22Rv1 (cell line): ENCODE data around the gene BOLA2.
"Not testable (repeated sequence)": the region's sequence is repeated elsewhere in the genome, so short reads cannot be mapped to it uniquely, and the experiment has no call there.

Experiments
- H3K27ac ChIP-seq: fragments of 450-650 bp; 2 replicates; pipeline ENCODE4 v1.5.1; 2017

The BOLA2 gene

DNA sequence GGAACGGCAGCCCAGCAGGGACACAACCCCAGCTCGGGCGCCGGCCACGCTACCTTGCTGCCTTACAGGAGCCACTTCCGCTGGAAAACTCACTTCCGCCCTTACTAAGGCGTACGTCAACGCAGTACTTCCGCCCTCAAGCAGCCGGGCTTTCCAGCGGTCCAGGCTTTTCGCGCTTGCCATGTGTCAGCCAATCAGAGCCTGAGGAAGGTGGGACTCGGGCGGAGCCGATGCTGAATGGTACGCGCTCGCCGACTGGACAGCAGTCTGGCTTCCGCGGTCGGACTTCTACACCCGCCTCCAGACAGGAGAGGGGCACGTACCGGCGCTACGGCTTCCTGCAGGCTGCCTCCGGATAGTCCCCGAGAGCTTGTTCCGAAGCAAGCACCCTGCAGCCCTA lies at the start of gene BOLA2, which contains the start of gene SLX1B:
TSS of gene BOLA2 (minus strand) at position 83 of the 400 bp plus-strand sequence. CDS start 98 bp downstream, outside the sequence.
TSS of gene SLX1B (plus strand) at position 265 of the 400 bp plus-strand sequence.
- H3K27ac ChIP-seq = not testable (repeated sequence)

GRCh38 chr16:29482276-29482675 lies 28.1 kb upstream of the BOLA2 start:
- H3K27ac ChIP-seq = not testable (repeated sequence)

GRCh38 chr16:29472065-29472464 lies 17.9 kb upstream of the BOLA2 start:
- not testable (repeated sequence) for H3K27ac ChIP-seq

- H3K27ac ChIP-seq = not testable (repeated sequence)
Observed at GRCh38 chr16:29469660-29470059, 15.5 kb upstream of the BOLA2 start.

- not testable (repeated sequence) for H3K27ac ChIP-seq
Observed at GRCh38 chr16:29467654-29468366, 13.7 kb upstream of the BOLA2 start.

GRCh38 chr16:29466904-29467303 lies 12.8 kb upstream of the BOLA2 start:
- H3K27ac ChIP-seq = not testable (repeated sequence)

- not testable (repeated sequence) for H3K27ac ChIP-seq
Observed at GRCh38 chr16:29465985-29466824, 12.1 kb upstream of the BOLA2 start.

GRCh38 chr16:29460647-29461030 lies 6.5 kb upstream of the BOLA2 start:
- not testable (repeated sequence) for H3K27ac ChIP-seq

DNA sequence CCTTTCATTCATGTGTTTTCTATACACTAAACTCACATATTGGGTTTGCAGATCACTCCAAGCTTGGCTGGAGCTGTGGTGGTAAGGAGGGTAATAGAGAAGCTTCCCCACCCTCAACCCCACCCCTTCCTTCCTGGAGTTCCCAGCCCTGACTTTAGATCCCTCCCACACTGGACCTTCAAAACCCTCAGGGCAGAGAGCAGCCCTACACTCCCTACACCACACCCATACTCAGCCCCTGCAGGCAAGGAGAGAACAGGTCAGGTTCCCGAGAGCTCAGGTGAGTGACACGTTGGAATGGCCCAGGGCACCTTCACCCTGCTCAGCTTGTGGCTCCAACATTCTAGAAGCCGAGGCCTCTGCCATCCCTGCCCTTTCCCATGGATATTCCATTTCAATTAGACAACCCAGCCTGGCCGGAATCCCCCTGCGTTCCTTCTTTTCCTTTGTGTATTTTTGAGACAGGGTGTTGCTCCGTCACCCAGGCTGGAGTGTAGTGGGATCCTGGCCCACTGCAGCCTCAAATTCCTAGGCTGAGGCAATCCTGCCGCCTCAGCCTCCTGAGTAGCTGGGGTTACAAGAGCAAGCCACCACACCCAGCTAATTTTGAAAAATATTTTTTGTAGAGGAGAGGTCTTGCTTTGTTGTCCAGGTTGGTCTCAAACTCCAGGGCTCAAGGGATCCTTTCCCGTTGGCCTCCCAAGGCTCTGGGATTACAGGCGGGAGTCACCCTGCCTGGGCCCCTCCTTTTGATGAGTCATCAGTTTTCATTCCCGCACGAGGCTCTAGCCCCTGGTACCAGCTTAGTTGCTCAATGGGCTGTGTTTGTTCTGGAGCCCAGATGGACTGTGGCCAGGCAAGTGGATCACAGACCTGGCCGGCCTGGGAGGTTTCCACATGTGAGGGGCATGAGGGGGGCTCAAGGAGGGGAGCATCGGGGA lies 5.8 kb upstream of the BOLA2 start, which contains the start of gene SULT1A4:
TSS of gene SULT1A4 (plus strand) at position 208 of the 941 bp plus-strand sequence. CDS start 1,473 bp downstream, outside the sequence.
- H3K27ac ChIP-seq = not testable (repeated sequence)

DNA sequence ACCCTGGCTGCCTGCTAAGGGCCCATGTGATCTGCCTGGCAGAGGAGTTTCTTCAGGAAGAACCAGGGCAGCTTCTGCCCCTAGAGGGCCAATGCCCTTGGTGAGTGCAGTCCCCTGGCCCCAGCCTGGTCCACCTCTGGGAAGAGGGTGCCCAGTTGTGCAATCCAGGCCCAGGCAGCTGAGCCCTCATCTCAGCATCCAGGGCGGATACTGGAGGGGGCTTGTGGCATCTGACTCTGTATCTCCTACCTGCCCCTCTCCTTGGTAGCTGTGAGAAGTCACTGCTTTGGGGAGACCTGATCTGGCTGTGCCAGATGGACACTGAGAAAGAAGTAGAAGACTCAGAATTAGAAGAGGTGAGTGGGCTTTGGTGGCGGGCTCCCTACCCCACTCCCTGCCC lies 3.5 kb upstream of the BOLA2 start:
- not testable (repeated sequence) for H3K27ac ChIP-seq

DNA sequence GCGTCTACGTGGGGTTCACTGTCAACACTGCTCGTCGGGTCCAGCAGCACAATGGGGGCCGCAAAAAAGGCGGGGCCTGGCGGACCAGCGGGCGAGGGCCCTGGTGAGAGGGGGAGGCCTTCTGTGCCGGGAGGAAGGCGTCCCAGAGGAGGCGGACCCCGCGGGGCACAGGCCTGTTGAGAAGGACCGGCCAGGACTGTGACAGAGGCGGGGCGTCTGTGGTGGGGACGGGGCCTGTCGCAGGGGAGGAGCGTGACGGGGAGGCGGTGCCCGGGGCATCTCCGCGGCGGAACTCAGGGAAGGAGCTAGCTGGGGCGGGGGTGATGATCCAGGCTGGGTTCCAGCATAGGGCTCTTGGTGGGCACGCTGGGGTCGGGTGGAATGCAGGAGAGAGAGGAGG lies 677 bp upstream of the BOLA2 start:
- H3K27ac ChIP-seq = not testable (repeated sequence)

DNA sequence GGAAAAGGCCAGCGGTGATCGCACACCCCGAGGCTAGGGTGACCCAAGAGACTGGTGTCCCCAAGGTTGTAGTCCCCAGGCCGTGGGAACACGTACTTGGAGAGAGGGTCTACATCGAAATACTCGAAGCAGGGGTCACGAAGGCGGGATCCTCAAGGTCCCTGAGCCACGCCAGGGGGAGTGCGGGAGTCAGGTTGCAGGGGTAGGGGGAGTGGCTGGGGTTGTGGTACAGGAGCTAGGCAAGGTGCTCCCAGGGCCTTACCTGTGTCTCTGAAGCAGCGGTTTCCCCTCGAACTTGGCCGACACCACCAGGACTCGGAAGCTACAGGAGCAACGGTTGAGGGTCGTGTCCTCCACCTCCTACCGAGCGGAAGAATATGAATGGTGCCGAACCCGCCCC lies 397 bp downstream of the BOLA2 start:
- not testable (repeated sequence) for H3K27ac ChIP-seq

- H3K27ac ChIP-seq = not testable (repeated sequence)
Observed at GRCh38 chr16:29425390-29425789, 28.8 kb downstream of the BOLA2 start.

DNA sequence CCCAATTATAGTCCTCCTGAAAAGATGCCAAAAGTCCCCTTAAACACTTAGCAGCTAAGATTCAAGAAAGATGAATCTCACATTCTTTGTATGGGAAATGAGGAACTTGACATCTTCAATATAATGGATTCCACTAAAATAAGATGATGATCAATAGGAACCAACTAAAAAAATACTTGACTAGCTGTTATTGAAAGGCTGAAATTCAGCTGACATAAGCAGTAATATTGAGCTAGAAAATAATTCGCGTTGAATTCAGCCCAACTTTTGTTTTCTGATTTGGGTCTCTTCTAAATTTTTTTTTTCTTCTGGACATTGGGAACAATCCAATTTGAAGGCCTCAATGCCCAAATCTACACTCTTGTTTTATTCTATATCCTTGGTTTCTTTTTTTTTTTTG lies 30.6 kb downstream of the BOLA2 start:
- H3K27ac ChIP-seq = not testable (repeated sequence)

GRCh38 chr16:29405249-29405648 lies 48.9 kb downstream of the BOLA2 start:
- H3K27ac ChIP-seq = not testable (repeated sequence)
